H1 (cell line): ENCODE results near the gene IGF2R. TPM values are rescaled to one million over a fixed set of nuclear protein-coding genes. Genes with fewer than 3 reads are reported as not detected.

Experiments
- CTCF ChIA-PET: fragments of 300-600 bp; sonication (Branson Sonifier 250); formaldehyde crosslinking; loops from one replicate; lab custom pipeline; 2021; ENCODE audit not compliant: partially characterized antibody; lab: Charles Lee
- POLR2A ChIA-PET: fragments of 300-600 bp; sonication (Branson Sonifier 250); formaldehyde crosslinking; loops from one replicate; lab custom pipeline; 2021; ENCODE audit warnings: inconsistent platforms; ENCODE audit not compliant: partially characterized antibody; lab: Charles Lee
- DNase-seq, 2 experiments: peaks; one replicate each; pipeline versions ENCODE4 v3.0.0 to v3.0.0-alpha.2; 2010 to 2022; ENCODE audit warnings: low spot score in 2 of 2, low read depth in 1 of 2, mixed read lengths in 1 of 2
- FAIRE-seq: peaks from 2 replicates; lab custom pipeline; 2011; peaks lifted over from hg19 to GRCh38; lab: Jason Lieb, UNC
- H2AFZ ChIP-seq: 2 replicates; pipeline ENCODE4 v1.8.1; 2012; ENCODE audit warnings: low read length, inconsistent platforms
- H2AK5ac ChIP-seq: 2 replicates; pipeline ENCODE4 v1.6.1; 2013; ENCODE audit warnings: low read depth, low read length
- H2BK120ac ChIP-seq: replicated peaks from 2 replicates; pipeline ENCODE3; 2013; ENCODE audit warnings: low read depth, low read length, inconsistent platforms
- H2BK12ac ChIP-seq: 2 replicates; pipeline ENCODE4 v1.6.1; 2013; ENCODE audit warnings: low read depth, low read length
- H2BK15ac ChIP-seq: 2 replicates; pipeline ENCODE4 v1.6.1; 2013; ENCODE audit warnings: low read length
- H2BK20ac ChIP-seq: 2 replicates; pipeline ENCODE4 v1.6.1; 2013; ENCODE audit warnings: low read length
- H2BK5ac ChIP-seq: 2 replicates; pipeline ENCODE4 v1.6.1; 2013; ENCODE audit warnings: low read depth, low read length
- H3K14ac ChIP-seq: 2 replicates; pipeline ENCODE4 v1.6.1; 2013; ENCODE audit warnings: inconsistent platforms; ENCODE audit not compliant: insufficient read length
- H3K18ac ChIP-seq: 2 replicates; pipeline ENCODE4 v1.6.1; 2013; ENCODE audit warnings: low read length; ENCODE audit errors: extremely low read depth
- H3K23ac ChIP-seq: 2 replicates; pipeline ENCODE4 v1.6.1; 2013; ENCODE audit warnings: inconsistent platforms; ENCODE audit not compliant: insufficient read length
- H3K23me2 ChIP-seq: 2 replicates; pipeline ENCODE4 v1.6.1; 2013; ENCODE audit warnings: low read depth, low read length
- H3K27ac ChIP-seq: 2 replicates; pipeline ENCODE4 v1.6.1; 2011; ENCODE audit warnings: low read depth, low read length, inconsistent platforms
- H3K27me3 ChIP-seq, 4 experiments: replicated peaks in 1 of 4; 1 replicate in 1 of 4; 2 replicates in 3 of 4; pipeline versions ENCODE4 v1.6.1 to v1.8.1; 2011 to 2013; ENCODE audit warnings: low read length in 3 of 4, mild to moderate bottlenecking in 3 of 4, inconsistent platforms in 2 of 4, mixed read lengths in 2 of 4, moderate library complexity in 1 of 4; ENCODE audit not compliant: control insufficient read depth in 3 of 4, insufficient read depth in 3 of 4; ENCODE audit errors: extremely low read depth in 1 of 4
- H3K36me3 ChIP-seq, 4 experiments: 2 replicates each; pipeline versions ENCODE4 v1.6.1 to v1.8.1; 2011 to 2013; ENCODE audit warnings: mild to moderate bottlenecking in 4 of 4, low read length in 3 of 4, moderate library complexity in 2 of 4, control low read depth in 1 of 4, inconsistent platforms in 1 of 4; ENCODE audit not compliant: insufficient read depth in 4 of 4, control insufficient read depth in 2 of 4
- H3K4ac ChIP-seq: replicated peaks from 2 replicates; pipeline ENCODE3; 2013; ENCODE audit warnings: low read length, low read depth, mixed read lengths, inconsistent platforms; ENCODE audit not compliant: insufficient read length
- H3K4me1 ChIP-seq, 4 experiments: replicated peaks in 1 of 4; 1 replicate in 1 of 4; 2 replicates in 3 of 4; pipeline versions ENCODE4 v1.6.1 to v1.8.1; 2011 to 2013; ENCODE audit warnings: low read length in 3 of 4, inconsistent platforms in 2 of 4, mixed read lengths in 1 of 4; ENCODE audit not compliant: insufficient read depth in 4 of 4, control insufficient read depth in 3 of 4
- H3K4me2 ChIP-seq, 2 experiments: 2 replicates each; pipeline versions ENCODE4 v1.6.1 to v1.8.1; 2011 to 2013; ENCODE audit warnings: low read depth in 2 of 2, low read length in 2 of 2, control low read depth in 1 of 2, inconsistent platforms in 1 of 2, mild to moderate bottlenecking in 1 of 2; ENCODE audit not compliant: insufficient read depth in 1 of 2
- H3K4me3 ChIP-seq, 4 experiments: fragments of 200-600, 300-600 bp in 1 of 4; sonication (generic), shearing (Covaris generic), sonication (Bioruptor Twin) in 1 of 4; 2 replicates each; pipeline versions ENCODE4 v1.5.1 to v1.8.1; 2011 to 2016; ENCODE audit warnings: low read length in 4 of 4, low read depth in 3 of 4, control low read depth in 2 of 4, inconsistent platforms in 2 of 4, mild to moderate bottlenecking in 2 of 4, mixed read lengths in 1 of 4, moderate library complexity in 1 of 4; ENCODE audit not compliant: insufficient read depth in 2 of 4; ENCODE audit errors: extremely low read depth in 1 of 4
- H3K56ac ChIP-seq: replicated peaks from 2 replicates; pipeline ENCODE3; 2013; ENCODE audit warnings: low read depth, mild to moderate bottlenecking, mixed read lengths, low read length, inconsistent platforms; ENCODE audit not compliant: insufficient read length
- H3K79me1 ChIP-seq: 2 replicates; pipeline ENCODE4 v1.6.1; 2013; ENCODE audit warnings: low read depth, low read length, control low read depth
- H3K79me2 ChIP-seq, 2 experiments: 2 replicates each; pipeline versions ENCODE4 v1.6.1 to v1.8.1; 2012 to 2013; ENCODE audit warnings: low read length in 2 of 2, mild to moderate bottlenecking in 2 of 2, inconsistent platforms in 1 of 2; ENCODE audit not compliant: insufficient read depth in 2 of 2, control insufficient read depth in 1 of 2
- H3K9ac ChIP-seq, 4 experiments: replicated peaks in 1 of 4; 1 replicate in 1 of 4; 2 replicates in 3 of 4; pipeline versions ENCODE4 v1.6.1 to v1.8.1; 2011 to 2013; ENCODE audit warnings: low read depth in 3 of 4, low read length in 3 of 4, control low read depth in 2 of 4, mild to moderate bottlenecking in 2 of 4, moderate library complexity in 2 of 4, inconsistent platforms in 1 of 4; ENCODE audit errors: extremely low read depth in 1 of 4
- H3K9me3 ChIP-seq, 2 experiments: 2 replicates each; pipeline versions ENCODE4 v1.6.1 to v1.8.1; 2012 to 2013; ENCODE audit warnings: mild to moderate bottlenecking in 2 of 2, moderate library complexity in 2 of 2, control low read depth in 1 of 2, inconsistent platforms in 1 of 2, low read depth in 1 of 2, low read length in 1 of 2, mixed read lengths in 1 of 2; ENCODE audit not compliant: insufficient read depth in 2 of 2
- H4K20me1 ChIP-seq, 2 experiments: replicated peaks in 1 of 2; 2 replicates each; pipeline versions ENCODE3 to v1.8.1; 2011 to 2013; ENCODE audit warnings: inconsistent platforms in 2 of 2, low read length in 2 of 2, mild to moderate bottlenecking in 1 of 2; ENCODE audit not compliant: insufficient read depth in 2 of 2, control insufficient read depth in 1 of 2
- H4K5ac ChIP-seq: 2 replicates; pipeline ENCODE4 v1.6.1; 2013; ENCODE audit warnings: low read length, low read depth, mixed read lengths, inconsistent platforms; ENCODE audit not compliant: insufficient read length
- H4K8ac ChIP-seq: 2 replicates; pipeline ENCODE4 v1.8.0; 2013; ENCODE audit warnings: mild to moderate bottlenecking, moderate library complexity, low read length, inconsistent platforms; ENCODE audit not compliant: insufficient read depth; ENCODE audit errors: extremely low read depth
- H4K91ac ChIP-seq: replicated peaks from 2 replicates; pipeline ENCODE3; 2013; ENCODE audit warnings: low read length, mixed read lengths, inconsistent platforms; ENCODE audit not compliant: insufficient read length
- ASH2L ChIP-seq: fragments of 200-600, 300-600 bp; sonication (generic); IDR thresholded peaks from one replicate; pipeline ENCODE4 v1.7.1; 2017; ENCODE audit warnings: low read length
- BRCA1 ChIP-seq: IDR thresholded peaks from 2 replicates; pipeline ENCODE4 v1.6.1; 2012; ENCODE audit warnings: low read depth, low read length, improper control_type of control experiment
- CBX8 ChIP-seq: fragments of 300-800, 300-1000 bp; sonication (generic); IDR thresholded peaks from 2 replicates; pipeline ENCODE4 v1.7.1; 2016; ENCODE audit warnings: low read depth, low read length, borderline replicate concordance
- CEBPB ChIP-seq: IDR thresholded peaks from 2 replicates; pipeline ENCODE4 v1.6.1; 2012; ENCODE audit warnings: low read depth, low read length
- CREB1 ChIP-seq: IDR thresholded peaks from 2 replicates; pipeline ENCODE4 v1.6.1; 2012; ENCODE audit warnings: inconsistent platforms
- EGR1 ChIP-seq: IDR thresholded peaks from 2 replicates; pipeline ENCODE4 v1.6.1; 2011; ENCODE audit warnings: low read depth, low read length, borderline replicate concordance
- EP300 ChIP-seq, 2 experiments: IDR thresholded peaks; 1 replicate in 1 of 2; 2 replicates in 1 of 2; pipeline ENCODE4 v1.6.1; 2011 to 2012; ENCODE audit warnings: low read depth in 2 of 2, low read length in 2 of 2, mild to moderate bottlenecking in 2 of 2, borderline replicate concordance in 1 of 2, inconsistent platforms in 1 of 2, moderate library complexity in 1 of 2
- GABPA ChIP-seq: IDR thresholded peaks from 2 replicates; pipeline ENCODE4 v1.6.1; 2011; ENCODE audit warnings: mild to moderate bottlenecking, low read length, moderate library complexity, borderline replicate concordance; ENCODE audit not compliant: insufficient read depth
- JUN ChIP-seq: IDR thresholded peaks from 2 replicates; pipeline ENCODE4 v1.6.1; 2011; ENCODE audit warnings: low read depth, mild to moderate bottlenecking, improper control_type of control experiment, low read length
- RBBP5 ChIP-seq: IDR thresholded peaks from 2 replicates; pipeline ENCODE4 v1.7.1; 2012; ENCODE audit warnings: low read depth, mild to moderate bottlenecking, inconsistent platforms, low read length, moderate library complexity, borderline replicate concordance
- SIN3A ChIP-seq, 2 experiments: IDR thresholded peaks in 1 of 2; conservative IDR thresholded peaks in 1 of 2; 2 replicates each; pipeline ENCODE4 v1.6.1; 2011 to 2012; ENCODE audit warnings: low read length in 2 of 2, improper control_type of control experiment in 1 of 2, low read depth in 1 of 2, mild to moderate bottlenecking in 1 of 2
- SIRT6 ChIP-seq: IDR thresholded peaks from one replicate; pipeline ENCODE4 v1.7.1; 2012; ENCODE audit warnings: low read length, inconsistent platforms
- YY1 ChIP-seq: IDR thresholded peaks from 2 replicates; pipeline ENCODE4 v1.6.1; 2011; ENCODE audit warnings: low read depth, mild to moderate bottlenecking, low read length
- ZNF274 ChIP-seq: IDR thresholded peaks from 2 replicates; pipeline ENCODE4 v1.7.0; 2012; ENCODE audit warnings: low read length, borderline replicate concordance; ENCODE audit errors: extremely low read depth
- WGBS, 2 experiments: shearing (Covaris generic) in 1 of 2; methylation state at CpG; one replicate each; pipeline versions ENCODE4 v1.1.6 to v1.1.7; 2013 to 2015; ENCODE audit warnings: low lambda C conversion rate in 2 of 2, mixed read lengths in 2 of 2, inconsistent platforms in 1 of 2, low coverage in 1 of 2, missing lambda C conversion rate in 1 of 2; ENCODE audit not compliant: insufficient replicate concordance in 2 of 2, insufficient coverage in 1 of 2, insufficient read length in 1 of 2; ENCODE audit errors: extremely low coverage in 1 of 2, missing lambda C conversion rate in 1 of 2; 5-methylcytosine and 5-hydroxymethylcytosine counted together
- polyA plus RNA-seq, 7 experiments: library from polyadenylated mRNA; depleted of rRNA in 3 of 7; stranded (reverse) in 5 of 7; unstranded in 2 of 7; fragments of >200 nt in 5 of 7; fragments of 200-250 nt in 2 of 7; gene quantifications; 1 replicate in 5 of 7; 2 replicates in 1 of 7; 4 replicates in 1 of 7; pipeline versions ENCODE4 v1.2.1 to v1.2.3, GENCODE V29; 2011 to 2013; ENCODE audit warnings: missing spikeins in 2 of 7, mixed read lengths in 2 of 7
- total RNA-seq: library from RNA; stranded (reverse); fragmentation: NEBNext Ultra II Directional; extraction: Animal tissue kit (Norgen Biotek cat#: 25700); gene quantifications from 2 replicates; pipeline ENCODE4 v1.2.1, GENCODE V29; 2021

IGF2R gene
- total and polyA plus RNA-seq, 2 of the 8 experiments (the other 6 are each of a cell fraction or from before 2014, with no cell fraction given) = 20.6 to 74.1 TPM

DNA sequence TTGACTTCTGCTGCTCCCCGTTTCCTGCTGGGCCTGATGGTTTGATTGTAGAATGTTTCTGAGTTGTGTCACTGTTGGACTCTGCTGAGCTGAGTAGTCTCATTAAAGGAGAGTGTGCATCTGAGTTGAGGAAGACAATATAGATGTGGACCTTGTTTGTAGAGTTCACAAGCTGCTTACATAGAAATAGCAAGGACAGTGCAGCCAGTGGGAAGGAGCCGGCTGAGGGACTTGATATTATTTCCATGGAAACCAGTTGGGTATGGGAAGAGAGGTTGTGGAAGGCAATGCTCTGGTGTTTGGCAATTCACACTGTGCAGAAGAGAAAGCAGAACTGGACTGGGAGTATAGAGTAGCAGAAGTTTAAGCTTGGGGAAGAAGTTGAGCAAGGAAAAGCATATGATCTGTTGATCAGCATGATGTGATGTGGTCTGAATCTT is 14.8 kb downstream of the IGF2R start:
- CTCF ChIA-PET = interaction anchor here (1.3 kb wide), 1 partner anchor 121 kb away, joined by 3 read pairs; no protein-coding TSS in a partner anchor
- no peak overlapping the region for H3K56ac ChIP-seq
- no peak overlapping the region for H4K8ac ChIP-seq
- no peak overlapping the region for H3K4ac ChIP-seq
- H3K27ac ChIP-seq = no peak overlapping the region
- H3K79me2 ChIP-seq = peaks cover 27 to 98% of the 10 kb centered on the region in 2 experiments
- H3K18ac ChIP-seq = no peak overlapping the region
- H3K4me3 ChIP-seq = no peak overlapping the region
- no peak overlapping the region for H4K91ac ChIP-seq
- H4K20me1 ChIP-seq = peaks cover 28 to 43% of the 10 kb centered on the region in 2 experiments
- no peak overlapping the region for H3K14ac ChIP-seq
- H2BK20ac ChIP-seq = no peak overlapping the region
- H3K9ac ChIP-seq = no peak overlapping the region
- no peak overlapping the region for H3K23ac ChIP-seq
- no peak overlapping the region for H2AK5ac ChIP-seq
- peaks cover 24% of the 10 kb centered on the region for H3K79me1 ChIP-seq
- H3K36me3 ChIP-seq = no peaks in the 10 kb centered on the region
- H3K23me2 ChIP-seq = peaks cover 3% of the 10 kb centered on the region; the same call in 1 of the 2 replicates
- no peak for DNase-seq
- H3K27me3 ChIP-seq = no peaks in the 10 kb centered on the region
- H3K4me2 ChIP-seq = no peak overlapping the region
- H3K9me3 ChIP-seq = no peaks in the 10 kb centered on the region
- POLR2A ChIA-PET = no interaction called here
- WGBS, 2 experiments = 88% methylated on average over 2 of the region's 2 CpGs; no CpG with 5 or more reads in 1 of the 2 experiments
- H2AFZ ChIP-seq = no peak overlapping the region
- no peak overlapping the region for H2BK12ac ChIP-seq
- no peak overlapping the region for H2BK5ac ChIP-seq
- no peak overlapping the region for H2BK15ac ChIP-seq
- H3K4me1 ChIP-seq = peaks cover 7 to 19% (median 16%) of the 10 kb centered on the region in 4 experiments
- no peak for FAIRE-seq
- H2BK120ac ChIP-seq = no peak overlapping the region
- no peak overlapping the region for H4K5ac ChIP-seq
- TF ChIP-seq EP300 (IDR thresholded peaks at IDR 0.05; ENCODE audit: borderline replicate concordance in 1 of 2, low read depth in 2 of 2, low read length in 2 of 2) (no peak), CEBPB (no peak), YY1 (no peak), SIN3A (conservative IDR thresholded peaks at IDR 0.05 in 1 of 2, IDR thresholded peaks at IDR 0.05 in 1 of 2; ENCODE audit: low read depth in 1 of 2, low read length in 2 of 2) (no peak), EGR1 (no peak), SIRT6 (no peak), JUN (no peak), RBBP5 (no peak), ASH2L (no peak), GABPA (no peak), BRCA1 (no peak), ZNF274 (no peak), CREB1 (no peak), CBX8 (no peak)
